Right cardiac atrium (tissue), 5 donors: ENCODE measurements around the gene TMC2. TPM values are rescaled to one million over a fixed set of nuclear protein-coding genes. Genes with fewer than 3 reads are reported as not detected.

Source experiments
- ATAC-seq, 2 donors: fragments of 200-7000 bp; cut with Tn5 transposase; one replicate each; pipeline versions ENCODE4 v1.8.0 to v1.9.1; 2020; ENCODE audit warnings: moderate library complexity in 2 of 2, mild to moderate bottlenecking in 1 of 2
- DNase-seq, 3 donors: peaks; one replicate each; pipeline ENCODE4 v3.0.0-alpha.2; 2020
- H3K27ac ChIP-seq: one replicate; pipeline ENCODE4 v1.5.1; 2013; ENCODE audit warnings: mild to moderate bottlenecking, low read length, control low read depth, moderate library complexity
- H3K27me3 ChIP-seq: one replicate; pipeline ENCODE4 v1.6.1; 2013; ENCODE audit not compliant: control insufficient read depth, insufficient read depth
- H3K4me1 ChIP-seq: one replicate; pipeline ENCODE4 v1.6.1; 2013; ENCODE audit warnings: low read length; ENCODE audit not compliant: control insufficient read depth, insufficient read depth
- H3K4me3 ChIP-seq: one replicate; pipeline ENCODE4 v1.5.1; 2013; ENCODE audit warnings: low read length, control low read depth
- H3K9me3 ChIP-seq: one replicate; pipeline ENCODE4 v1.6.1; 2013; ENCODE audit warnings: low read length; ENCODE audit not compliant: control insufficient read depth
- WGBS: extraction: QIAGEN DNeasy Blood & Tissue Kit; methylation state at CpG from one replicate; pipeline ENCODE4 v1.1.7; 2013; 5-methylcytosine and 5-hydroxymethylcytosine counted together
- intact Hi-C, 4 donors: fragments of 100-400 bp; cut with DNase I; formaldehyde crosslinking; loops; one replicate each; pipeline versions ENCODE4 v1.11.0 to v1.14.0; 2022 to 2023
- polyA plus RNA-seq: library from polyadenylated mRNA; stranded (reverse); fragments of 200-250 nt; gene quantifications from one replicate; pipeline ENCODE4 v1.2.3, GENCODE V29; 2013
- total RNA-seq, 4 donors: library from RNA; stranded (reverse); fragmentation: NEBNext Ultra II Directional; extraction: Animal tissue kit (Norgen Biotek cat#: 25700); gene quantifications; one replicate each; pipeline ENCODE4 v1.2.1, GENCODE V29; 2021
- donor health status: healthy with polysubstance abuse.
- donor health status: DM: no; HTN: yes; CAD: no.
- donor health status: DM: no; HTN: no; CAD: no.
- donor health status: DM: no; HTN: yes; CAD: no; lungs with severe emphysema.
- donor health status: DM: yes; HTN: yes; CAD: no.

The TMC2 gene
- total and polyA plus RNA-seq, 5 donors, result not detected

DNA sequence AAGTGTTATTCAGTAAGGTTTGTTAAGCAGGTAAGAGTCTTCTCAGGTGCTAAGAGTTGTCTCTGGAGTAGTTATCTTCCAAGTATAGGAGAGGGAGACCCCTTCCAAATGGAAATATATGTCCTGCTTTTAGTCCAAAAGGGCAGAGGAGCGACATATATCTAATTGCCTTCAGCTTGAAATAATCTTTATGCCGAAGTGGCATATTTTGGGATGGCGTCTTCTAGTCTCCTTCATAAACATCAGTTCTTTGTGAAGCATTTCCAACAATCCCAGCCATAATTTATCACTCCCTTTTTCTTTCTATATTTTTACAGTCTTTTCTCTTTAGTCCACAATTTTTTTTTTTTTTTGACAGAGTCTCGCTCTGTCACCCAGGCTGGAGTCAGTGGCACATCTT, 6.0 kb downstream of the TMC2 start:
- H3K27me3 ChIP-seq, result no peaks in the 10 kb centered on the region
- no peaks in the 10 kb centered on the region for H3K9me3 ChIP-seq
- no peaks in the 10 kb centered on the region for H3K4me1 ChIP-seq

DNA sequence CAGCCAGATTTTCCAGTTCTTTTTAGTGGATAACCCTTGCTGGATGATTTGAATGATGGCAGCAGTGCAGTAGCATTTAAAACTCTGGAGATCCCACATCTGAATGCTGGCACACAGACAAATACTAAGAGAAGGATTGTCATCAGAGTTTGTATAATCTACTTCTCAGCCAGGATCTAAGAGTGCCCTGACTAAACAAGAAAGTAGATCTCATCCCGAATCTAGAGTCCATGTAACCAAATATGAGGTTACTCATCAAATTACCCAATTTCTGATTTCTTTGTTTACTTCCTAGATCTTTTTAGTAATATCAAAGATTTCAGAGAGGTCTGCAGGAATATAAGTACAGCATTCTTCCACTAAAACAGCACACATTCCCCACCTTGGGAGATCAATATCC, 7.8 kb downstream of the TMC2 start:
- H3K27me3 ChIP-seq, result no peaks in the 10 kb centered on the region
- no peak for ATAC-seq
- H3K4me3 ChIP-seq, result no peak overlapping the region
- DNase-seq, result no peak
- intact Hi-C loops, result no loop called here
- no peaks in the 10 kb centered on the region for H3K4me1 ChIP-seq
- no peaks in the 10 kb centered on the region for H3K9me3 ChIP-seq
- 77% methylated on average over 1 of the region's 1 CpG for WGBS
- no peak overlapping the region for H3K27ac ChIP-seq

More for the DNA sequence above, 6.0 kb downstream of the TMC2 start:
- no peak for ATAC-seq
- H3K27ac ChIP-seq, result no peak overlapping the region
- intact Hi-C loops, result no loop called here
- H3K4me3 ChIP-seq, result no peak overlapping the region
- no peak for DNase-seq
- 90% methylated on average over 4 of the region's 4 CpGs for WGBS

DNA sequence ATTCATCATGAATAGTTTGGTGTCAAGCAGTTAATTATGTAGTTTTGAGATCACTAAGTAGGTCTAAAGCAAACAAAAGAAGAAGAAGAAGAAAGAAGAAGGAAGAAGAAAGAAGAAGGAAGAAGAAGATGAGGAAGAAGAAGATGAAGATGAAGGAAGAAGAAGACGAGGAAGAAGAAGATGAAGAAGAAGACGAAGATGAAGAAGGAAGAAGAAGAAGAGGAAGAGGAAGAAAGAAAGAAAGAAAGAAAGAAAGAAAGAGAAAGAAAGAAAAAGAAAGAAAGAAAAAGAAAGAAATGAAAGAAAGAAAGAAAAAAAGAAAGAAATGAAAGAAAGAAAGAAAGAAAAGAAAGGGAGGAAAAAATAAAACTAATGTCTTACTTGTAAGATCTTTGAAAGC, 9.2 kb downstream of the TMC2 start:
- intact Hi-C loops, result no loop called here
- WGBS, result 77% methylated on average over 2 of the region's 2 CpGs
- ATAC-seq (no peak), DNase-seq (no peak)
- Histone ChIP-seq H3K9me3 (no peaks in the 10 kb centered on the region), H3K27me3 (no peaks in the 10 kb centered on the region), H3K4me3 (no peak overlapping the region), H3K27ac (no peak overlapping the region), H3K4me1 (no peaks in the 10 kb centered on the region)

DNA sequence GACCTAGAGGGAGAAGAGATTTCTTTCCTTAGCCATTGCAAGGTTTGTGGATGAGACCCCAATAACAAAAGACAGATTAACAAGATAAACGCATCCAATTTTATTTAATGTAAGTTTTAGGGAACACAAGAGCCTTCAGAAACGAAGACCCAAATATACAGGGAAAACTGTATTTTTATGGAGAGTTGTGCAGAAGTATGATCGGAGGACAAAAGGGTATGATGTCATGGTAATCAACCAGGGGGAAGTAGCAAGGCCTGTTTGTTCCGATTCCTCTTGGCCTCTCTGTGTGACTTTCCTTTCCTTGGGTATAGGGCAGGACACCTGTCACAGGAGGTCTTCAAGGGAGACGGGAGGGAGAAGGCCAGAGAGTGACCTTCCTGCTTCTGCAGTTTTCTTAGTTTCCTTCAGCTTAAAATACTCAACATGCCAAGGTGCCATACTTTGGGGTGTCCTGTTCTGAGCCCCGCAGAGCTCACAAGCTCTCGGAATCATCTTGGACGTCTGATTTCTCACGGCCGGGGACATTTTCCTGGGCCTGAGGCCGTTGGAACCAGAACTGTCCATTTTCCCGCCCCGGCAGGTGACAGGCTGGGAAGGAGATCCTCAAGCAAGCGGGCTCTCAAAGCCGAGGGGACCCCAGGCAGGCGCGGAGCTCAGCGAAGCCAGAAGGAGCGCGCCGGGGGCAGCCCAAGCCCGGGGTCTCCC, 21.7 kb downstream of the TMC2 start:
- no peak overlapping the region for H3K4me3 ChIP-seq
- 25% methylated on average over 22 of the region's 22 CpGs for WGBS
- H3K4me1 ChIP-seq, result peaks cover 4% of the 10 kb centered on the region
- H3K9me3 ChIP-seq, result no peaks in the 10 kb centered on the region
- intact Hi-C loops, result no loop called here
- H3K27ac ChIP-seq, result no peak overlapping the region
- no peaks in the 10 kb centered on the region for H3K27me3 ChIP-seq
- no peak for ATAC-seq
- no peak for DNase-seq

GRCh38 chr20:2558581-2559278, 22.4 kb downstream of the TMC2 start:
- no peak for DNase-seq
- H3K9me3 ChIP-seq, result no peaks in the 10 kb centered on the region
- H3K27me3 ChIP-seq, result no peaks in the 10 kb centered on the region
- intact Hi-C loops, result no loop called here
- peak overlapping the region; percentile 38 for H3K4me3 ChIP-seq
- H3K4me1 ChIP-seq, result peaks cover 4% of the 10 kb centered on the region
- H3K27ac ChIP-seq, result no peak overlapping the region
- peak in 1 of 2 donors; percentile 52 for ATAC-seq
- WGBS, result 2% methylated on average over 54 of the region's 54 CpGs

- no peak for ATAC-seq
- intact Hi-C loops, result no loop called here
- peaks cover 4% of the 10 kb centered on the region for H3K4me1 ChIP-seq
- H3K27me3 ChIP-seq, result no peaks in the 10 kb centered on the region
- H3K4me3 ChIP-seq, result no peak overlapping the region
- WGBS, result 41% methylated on average over 3 of the region's 3 CpGs
- H3K27ac ChIP-seq, result no peak overlapping the region
- no peak for DNase-seq
- H3K9me3 ChIP-seq, result no peaks in the 10 kb centered on the region
These were observed 22.9 kb downstream of the TMC2 start for GRCh38 chr20:2559279-2559626.

DNA sequence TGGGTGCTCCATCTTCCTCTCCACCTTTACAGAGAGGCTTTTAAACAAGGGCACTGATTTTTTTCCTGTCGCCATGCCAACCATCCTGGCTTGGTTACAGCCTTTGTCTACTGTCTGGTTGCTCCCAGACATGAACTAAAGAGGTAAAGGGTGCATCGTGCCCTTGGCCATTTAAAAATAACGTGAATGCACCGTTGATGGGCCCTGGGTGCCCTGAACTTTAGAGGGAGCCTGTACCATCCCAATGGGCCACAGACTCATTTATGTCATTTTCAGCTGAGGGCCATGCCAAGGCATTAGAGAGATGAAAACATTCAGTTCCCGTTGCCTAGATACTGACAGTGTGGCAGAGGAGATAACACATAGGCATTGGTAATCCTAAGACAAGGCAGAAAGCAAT, 23.3 kb downstream of the TMC2 start:
- H3K9me3 ChIP-seq, result no peaks in the 10 kb centered on the region
- DNase-seq (no peak), ATAC-seq (peak in 1 of 2 donors; percentile 37)
- peaks cover 2% of the 10 kb centered on the region for H3K27me3 ChIP-seq
- intact Hi-C loops, result no loop called here
- H3K4me1 ChIP-seq, result peaks cover 4% of the 10 kb centered on the region
- WGBS, result 60% methylated on average over 5 of the region's 5 CpGs
- no peak overlapping the region for H3K4me3 ChIP-seq
- no peak overlapping the region for H3K27ac ChIP-seq

GRCh38 chr20:2563116-2563515, 26.7 kb downstream of the TMC2 start:
- 69% methylated on average over 8 of the region's 8 CpGs for WGBS
- no peak overlapping the region for H3K27ac ChIP-seq
- no peak for DNase-seq
- peaks cover 2% of the 10 kb centered on the region for H3K27me3 ChIP-seq
- H3K9me3 ChIP-seq, result no peaks in the 10 kb centered on the region
- intact Hi-C loops, result no loop called here
- no peak overlapping the region for H3K4me3 ChIP-seq
- peaks cover 4% of the 10 kb centered on the region for H3K4me1 ChIP-seq
- no peak for ATAC-seq

GRCh38 chr20:2564406-2564805, 28.0 kb downstream of the TMC2 start:
- peaks cover 2% of the 10 kb centered on the region for H3K27me3 ChIP-seq
- H3K4me3 ChIP-seq, result no peak overlapping the region
- H3K9me3 ChIP-seq, result no peaks in the 10 kb centered on the region
- ATAC-seq (no peak), DNase-seq (no peak)
- intact Hi-C loops, result no loop called here
- H3K4me1 ChIP-seq, result no peaks in the 10 kb centered on the region
- no peak overlapping the region for H3K27ac ChIP-seq
- WGBS, result 72% methylated on average over 4 of the region's 4 CpGs

DNA sequence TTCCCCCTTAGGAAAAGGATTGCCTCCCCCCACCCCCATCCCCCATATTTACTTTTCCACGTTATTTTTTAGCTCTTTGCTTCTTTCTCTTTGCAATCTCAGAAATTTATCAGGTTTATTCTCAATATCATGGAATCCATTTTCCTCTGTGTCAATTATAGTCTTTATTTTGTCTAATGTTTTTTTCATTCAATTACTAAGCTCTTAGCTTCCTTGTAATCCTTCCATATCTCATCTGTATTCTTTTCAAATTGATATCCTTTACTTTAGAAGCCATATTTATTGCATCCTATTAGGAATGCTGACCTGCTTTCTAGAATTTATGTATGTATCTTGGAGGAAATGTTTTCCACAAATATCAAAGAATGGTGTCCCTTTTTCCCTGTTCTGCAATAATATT, 39.3 kb downstream of the TMC2 start:
- Histone ChIP-seq H3K4me3 (no peak overlapping the region), H3K27ac (no peak overlapping the region), H3K4me1 (peaks cover 2% of the 10 kb centered on the region), H3K9me3 (no peaks in the 10 kb centered on the region), H3K27me3 (no peaks in the 10 kb centered on the region)
- no peak for DNase-seq
- intact Hi-C loops, result no loop called here
- ATAC-seq, result no peak
- WGBS, result 31% methylated on average over 1 of the region's 1 CpG

DNA sequence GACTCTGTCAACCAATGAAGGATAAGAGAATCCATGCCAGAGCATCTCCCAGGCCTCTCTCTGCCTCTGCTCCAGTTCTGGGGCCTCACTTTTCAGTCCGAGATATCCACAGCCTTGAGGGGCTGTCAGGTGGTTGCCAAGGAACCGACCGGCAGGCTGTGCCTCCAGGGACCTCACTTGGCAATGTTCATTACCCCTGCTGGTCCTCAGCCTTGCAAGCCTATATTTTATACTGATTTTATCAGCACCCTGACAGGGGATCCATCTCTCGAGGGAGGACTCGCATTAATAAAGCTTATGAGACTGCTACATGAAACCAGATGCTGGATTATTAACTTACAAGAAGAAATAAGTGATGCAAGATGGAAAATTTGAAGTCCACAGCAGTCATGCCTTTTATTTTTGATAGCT, 39.9 kb downstream of the TMC2 start:
- intact Hi-C loops, result no loop called here
- Histone ChIP-seq H3K27me3 (no peaks in the 10 kb centered on the region), H3K9me3 (no peaks in the 10 kb centered on the region), H3K4me1 (peaks cover 2% of the 10 kb centered on the region), H3K4me3 (no peak overlapping the region), H3K27ac (no peak overlapping the region)
- 44% methylated on average over 5 of the region's 5 CpGs for WGBS
- DNase-seq (no peak), ATAC-seq (no peak)
